Astrocyte of the cerebellum (primary cell): ENCODE data around the gene GPR35.

Experiments
- DNase-seq: peaks from one replicate; pipeline ENCODE4 v3.0.0-alpha.2; 2011; ENCODE audit warnings: low read depth
- H3K4me3 ChIP-seq: 2 replicates; pipeline ENCODE4 v1.5.1; 2011; ENCODE audit warnings: mild to moderate bottlenecking, low read depth, low read length, moderate library complexity
- in situ Hi-C: cut with HindIII; loops from 2 replicates; pipeline ENCODE4 v1.10.0; 2017; ENCODE audit warnings: low sequenced_read_pairs
- TF ChIP-seq, protein P1 (sequence below): IDR thresholded peaks from 2 replicates; pipeline ENCODE4 v1.5.1; 2012; ENCODE audit warnings: low read length, low read depth, moderate library complexity, mild to moderate bottlenecking; ENCODE audit errors: missing control alignments

Gene GPR35

DNA sequence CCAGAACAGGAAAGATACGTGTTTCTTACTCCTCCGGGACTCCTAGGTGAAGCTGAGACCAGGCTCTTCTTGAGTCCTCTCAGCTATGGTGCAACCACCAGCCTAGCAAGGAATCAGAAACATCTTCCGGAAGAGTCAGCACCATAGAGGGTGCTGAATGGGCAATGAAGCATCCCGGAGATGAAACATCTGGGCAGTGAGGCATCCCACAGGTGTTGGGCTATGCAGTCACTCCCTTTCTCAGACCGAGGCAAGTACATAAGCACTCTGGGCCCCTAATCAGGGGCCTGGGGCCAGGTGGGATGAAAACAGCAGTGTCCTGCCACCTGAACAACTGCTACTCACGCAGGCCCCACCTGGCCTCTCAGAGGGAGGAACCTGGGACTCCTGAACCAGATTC, 40.2 kb upstream of the GPR35 start:
- in situ Hi-C loops: no loop called here

DNA sequence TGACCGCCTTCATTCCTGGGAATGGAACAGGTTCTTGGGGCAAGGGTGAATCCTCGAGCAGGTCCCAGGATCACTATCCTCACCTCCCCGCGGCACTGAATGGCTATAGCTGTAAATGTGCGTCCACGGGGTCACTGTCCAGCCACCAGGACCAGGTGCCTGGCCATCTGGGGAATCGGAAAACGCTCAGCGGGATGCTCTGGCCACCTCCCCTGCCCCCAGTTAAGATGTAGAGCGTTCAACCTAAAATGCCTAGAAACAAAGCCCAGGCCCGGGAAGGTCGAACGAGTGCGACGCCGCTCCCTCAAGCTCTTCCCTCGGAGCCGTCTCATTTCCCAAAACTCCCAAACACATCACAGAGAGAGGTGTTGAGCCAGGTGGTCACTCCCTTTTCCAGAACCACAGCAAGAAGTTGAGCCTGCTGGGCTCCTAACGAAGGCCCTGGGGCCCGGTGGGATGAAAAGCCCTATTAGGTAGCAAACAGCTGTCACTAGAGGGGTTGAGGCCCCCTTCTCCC, 39.5 kb upstream of the GPR35 start:
- TF ChIP-seq, protein P1, sequence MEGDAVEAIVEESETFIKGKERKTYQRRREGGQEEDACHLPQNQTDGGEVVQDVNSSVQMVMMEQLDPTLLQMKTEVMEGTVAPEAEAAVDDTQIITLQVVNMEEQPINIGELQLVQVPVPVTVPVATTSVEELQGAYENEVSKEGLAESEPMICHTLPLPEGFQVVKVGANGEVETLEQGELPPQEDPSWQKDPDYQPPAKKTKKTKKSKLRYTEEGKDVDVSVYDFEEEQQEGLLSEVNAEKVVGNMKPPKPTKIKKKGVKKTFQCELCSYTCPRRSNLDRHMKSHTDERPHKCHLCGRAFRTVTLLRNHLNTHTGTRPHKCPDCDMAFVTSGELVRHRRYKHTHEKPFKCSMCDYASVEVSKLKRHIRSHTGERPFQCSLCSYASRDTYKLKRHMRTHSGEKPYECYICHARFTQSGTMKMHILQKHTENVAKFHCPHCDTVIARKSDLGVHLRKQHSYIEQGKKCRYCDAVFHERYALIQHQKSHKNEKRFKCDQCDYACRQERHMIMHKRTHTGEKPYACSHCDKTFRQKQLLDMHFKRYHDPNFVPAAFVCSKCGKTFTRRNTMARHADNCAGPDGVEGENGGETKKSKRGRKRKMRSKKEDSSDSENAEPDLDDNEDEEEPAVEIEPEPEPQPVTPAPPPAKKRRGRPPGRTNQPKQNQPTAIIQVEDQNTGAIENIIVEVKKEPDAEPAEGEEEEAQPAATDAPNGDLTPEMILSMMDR: no peak
- DNase-seq: no peak
- in situ Hi-C loops: no loop called here
- peak overlapping the region; percentile 65 for H3K4me3 ChIP-seq

More for the DNA sequence above, 40.2 kb upstream of the GPR35 start:
- no peak for DNase-seq
- peak overlapping the region; percentile 65 for H3K4me3 ChIP-seq
- TF ChIP-seq, protein P1: no peak

DNA sequence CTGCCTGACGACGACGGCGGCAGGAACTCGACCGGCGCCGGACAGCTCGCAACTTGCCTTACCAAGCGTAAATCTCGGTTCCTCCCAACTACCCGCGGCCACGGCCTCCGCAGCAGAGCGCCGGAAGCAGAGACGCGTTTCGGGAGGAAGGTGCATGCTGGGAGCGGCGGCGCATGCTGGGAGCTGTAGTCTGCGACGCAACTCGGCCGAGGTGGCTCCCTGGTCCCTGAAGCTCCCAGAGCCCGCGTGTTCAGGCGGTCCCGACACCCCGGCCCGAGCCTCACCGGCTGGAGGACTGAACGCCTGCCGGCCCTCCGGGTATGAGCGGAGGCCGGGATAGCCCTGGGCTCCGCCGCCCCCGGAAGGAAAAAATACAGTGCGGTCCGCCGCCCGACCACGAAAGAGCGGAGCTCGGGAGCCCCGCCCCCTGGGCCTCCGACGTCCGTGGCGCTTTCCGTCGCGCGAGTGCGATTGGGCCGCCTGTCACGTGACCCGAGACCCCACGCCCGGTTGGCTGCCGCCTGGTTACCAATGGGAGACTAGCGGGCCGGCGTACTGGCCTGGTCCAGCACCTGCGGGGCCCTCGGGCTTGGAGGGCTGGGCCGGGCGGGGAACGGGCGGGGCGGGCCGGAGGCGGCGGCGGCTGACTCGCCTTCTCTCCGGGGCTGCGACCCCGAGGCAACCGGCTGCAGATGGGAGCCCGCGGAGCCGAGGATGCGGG, 38.9 kb upstream of the GPR35 start, which contains the start of gene CAPN10:
TSS of gene CAPN10 (plus strand) at position 537 of the 721 bp plus-strand sequence. CDS start at position 715, 178 bp downstream.
- peak; percentile 78 for DNase-seq
- peak within 1 kb of the TSS; percentile 65 for H3K4me3 ChIP-seq
- TF ChIP-seq, protein P1: no peak
- in situ Hi-C loops: no loop called here

DNA sequence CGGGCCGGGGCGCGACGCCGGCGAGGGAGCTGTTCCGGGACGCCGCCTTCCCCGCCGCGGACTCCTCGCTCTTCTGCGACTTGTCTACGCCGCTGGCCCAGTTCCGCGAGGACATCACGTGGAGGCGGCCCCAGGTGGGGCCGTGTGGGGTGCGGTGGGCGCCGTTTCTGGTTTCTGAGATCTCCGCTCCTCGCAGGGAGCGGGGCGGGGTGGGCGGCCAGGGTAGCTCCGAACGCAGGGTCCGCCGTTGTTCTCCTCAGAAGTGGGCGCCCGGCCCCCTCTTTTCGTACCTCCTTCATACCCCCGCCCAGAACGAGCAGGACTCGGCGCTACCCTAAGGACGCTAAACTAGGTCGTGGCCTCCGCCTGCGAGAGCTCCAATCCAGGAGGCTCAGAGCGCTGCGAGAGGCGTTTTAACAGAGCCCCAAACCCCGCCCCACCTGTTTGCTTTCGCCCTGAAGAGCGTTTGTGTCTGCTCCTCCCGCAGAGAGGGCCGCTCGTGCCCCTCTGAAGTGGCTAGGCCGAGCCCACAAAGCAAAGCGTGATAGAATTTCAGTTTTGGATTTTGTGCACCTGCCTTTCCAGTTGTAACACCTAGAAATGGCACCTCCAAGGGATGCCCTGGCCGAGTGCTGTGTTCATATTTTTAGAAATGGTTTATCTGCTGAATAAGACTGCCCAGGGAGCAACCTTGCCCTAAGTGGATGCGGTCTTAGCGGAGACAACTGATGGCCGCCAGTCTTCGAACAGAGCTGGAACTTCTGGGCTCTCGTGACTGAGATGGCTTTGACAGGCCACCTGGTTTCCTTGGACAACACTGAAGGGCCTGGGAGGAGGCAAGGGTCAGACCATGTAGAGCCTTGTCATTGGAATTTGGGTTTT, 38.1 kb upstream of the GPR35 start:
- in situ Hi-C loops: no loop called here
- no peak for DNase-seq
- TF ChIP-seq, protein P1: no peak
- H3K4me3 ChIP-seq: peak overlapping the region; percentile 65

DNA sequence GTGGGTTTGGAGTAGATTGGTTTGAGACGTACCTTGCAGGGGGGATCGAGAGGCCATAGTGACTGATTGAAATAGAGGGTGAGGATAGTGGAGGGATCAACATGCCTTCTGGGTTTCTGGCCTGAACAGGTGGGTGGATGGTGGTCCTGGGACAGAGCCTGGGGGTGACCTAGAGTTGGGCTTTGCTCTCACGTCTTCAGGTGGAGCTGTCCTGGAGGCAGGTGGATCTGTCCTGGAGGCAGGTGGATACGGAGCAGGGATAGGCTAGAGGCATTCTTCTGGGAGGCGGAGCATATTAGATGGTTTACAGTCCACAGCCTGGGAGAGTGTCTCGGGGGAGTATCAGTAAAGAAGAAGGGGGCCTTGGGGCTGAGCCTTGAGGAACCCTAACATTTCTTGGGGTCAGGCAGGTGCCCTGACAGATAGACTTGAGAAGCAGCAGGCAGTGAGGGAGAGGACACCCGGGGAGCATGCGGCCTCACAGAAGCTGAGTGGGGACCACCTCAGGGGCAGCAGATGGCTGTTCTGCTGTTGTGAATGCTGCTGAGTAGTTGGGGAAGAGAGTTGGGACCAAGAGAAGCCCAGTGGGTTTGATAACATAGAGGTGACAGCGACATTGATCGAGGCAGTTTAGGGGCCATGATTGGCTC, 37.1 kb upstream of the GPR35 start:
- peak overlapping the region; percentile 65 for H3K4me3 ChIP-seq
- no peak for DNase-seq
- in situ Hi-C loops: no loop called here
- TF ChIP-seq, protein P1: no peak

DNA sequence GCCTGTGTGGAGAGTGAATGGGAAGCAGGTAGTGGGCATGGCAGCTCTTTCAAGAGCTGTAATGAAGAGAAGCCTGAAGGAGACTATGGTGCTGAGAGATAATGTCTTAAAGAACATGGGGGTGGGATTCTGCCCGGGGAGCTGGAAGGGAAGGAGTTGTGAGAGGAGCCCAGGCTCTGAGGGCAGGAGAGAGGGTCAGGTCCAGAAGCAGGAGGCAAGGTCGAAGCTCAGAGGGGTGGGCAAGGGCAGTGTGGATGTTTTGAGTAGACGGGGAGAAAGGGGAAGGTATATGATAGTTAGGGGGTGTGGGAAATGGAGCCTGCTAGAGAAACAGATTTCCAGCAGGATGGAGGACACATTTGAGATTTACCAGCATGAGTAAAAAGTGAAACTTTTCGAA, 36.6 kb upstream of the GPR35 start:
- TF ChIP-seq, protein P1: no peak
- in situ Hi-C loops: no loop called here
- no peak overlapping the region for H3K4me3 ChIP-seq

More for the DNA sequence above, 36.6 kb upstream of the GPR35 start:
- no peak for DNase-seq
